ENCODE measurements around the gene IGIP. TPM values are rescaled to one million over a fixed set of nuclear protein-coding genes. Genes with fewer than 3 reads are reported as not detected.

IGIP gene
- total and polyA plus RNA-seq, 2 donors (not counting 3 experiments of a cell fraction or from before 2014, with no cell fraction given) = 0.86 to 3.3 TPM

- POLR2A ChIA-PET = no interaction called here
- CTCF ChIA-PET = interaction anchor here (0.7 to 14.6 kb wide), 13 partner anchors 11 to 91 kb away, joined by 3 to 379 read pairs (median 4); no protein-coding TSS in a partner anchor
- Histone ChIP-seq H3K9ac (replicated peaks; ENCODE audit: extremely low read depth, insufficient read depth, low read length) (no peak overlapping the region), H3K27ac (ENCODE audit: insufficient read depth, low read depth, low read length) (no peak overlapping the region), H3K4me2 (ENCODE audit: insufficient read depth, low read length) (no peak overlapping the region), H3K36me3 (ENCODE audit: control insufficient read depth in 2 of 2, extremely low read depth in 1 of 2, insufficient read depth in 2 of 2, low read length in 2 of 2) (no peaks in the 10 kb centered on the region), H2AFZ (ENCODE audit: low read depth, low read length) (no peak overlapping the region), H4K20me1 (replicated peaks; ENCODE audit: control insufficient read depth, extremely low read depth, insufficient read depth, low read length) (no peaks in the 10 kb centered on the region), H3K9me1 (replicated peaks; ENCODE audit: control insufficient read depth, extremely low read depth, insufficient read depth, low read length) (no peaks in the 10 kb centered on the region), H3K4me1 (ENCODE audit: control insufficient read depth, extremely low read depth, insufficient read depth, low read length) (no peaks in the 10 kb centered on the region), H3K27me3 (ENCODE audit: control insufficient read depth in 2 of 2, insufficient read depth in 2 of 2, low read length in 2 of 2) (peaks cover 8 to 12% of the 10 kb centered on the region in 2 experiments), H3K9me3 (replicated peaks; ENCODE audit: control insufficient read depth, insufficient read depth, low read length) (no peaks in the 10 kb centered on the region), H3K79me2 (ENCODE audit: control insufficient read depth, insufficient read depth, low read length) (no peaks in the 10 kb centered on the region), H3K4me3 (replicated peaks in 1 of 3; ENCODE audit: insufficient read depth in 1 of 3, low read depth in 1 of 3, low read length in 3 of 3) (no peak overlapping the region)
- no TSS peak for BruUV-seq (replicated peaks)
- no peak for FAIRE-seq
- DNase-seq (ENCODE audit: low read depth, low spot score) = no peak
- TF ChIP-seq POLR2AphosphoS5 (IDR thresholded peaks at IDR 0.05; ENCODE audit: insufficient read depth, low read depth, low read length) = no peak
- no peak for TF ChIP-seq EZH2 (IDR thresholded peaks at IDR 0.05; ENCODE audit: borderline replicate concordance, low read depth, low read length, severe bottlenecking)
- TF ChIP-seq, protein P1, sequence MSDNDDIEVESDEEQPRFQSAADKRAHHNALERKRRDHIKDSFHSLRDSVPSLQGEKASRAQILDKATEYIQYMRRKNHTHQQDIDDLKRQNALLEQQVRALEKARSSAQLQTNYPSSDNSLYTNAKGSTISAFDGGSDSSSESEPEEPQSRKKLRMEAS (IDR thresholded peaks at IDR 0.05; ENCODE audit: insufficient read depth, insufficient read length) = no peak
- no peak for TF ChIP-seq CTCF (IDR thresholded peaks at IDR 0.05; ENCODE audit: extremely low read depth in 1 of 2, insufficient read depth in 1 of 2, low read depth in 1 of 2, low read length in 2 of 2)
- no peak for TF ChIP-seq JUN (IDR thresholded peaks at IDR 0.05; ENCODE audit: borderline replicate concordance, insufficient read depth, insufficient read length, low read depth)
- TF ChIP-seq POLR2A (IDR thresholded peaks at IDR 0.05; ENCODE audit: low read depth, low read length) = no peak
- no peak for TF ChIP-seq FOS (IDR thresholded peaks at IDR 0.05; ENCODE audit: borderline replicate concordance, insufficient read depth, low read length)
- no peak for TF ChIP-seq MYC (IDR thresholded peaks at IDR 0.05; ENCODE audit: low read depth, low read length)
- TF ChIP-seq GATA2 (IDR thresholded peaks at IDR 0.05; ENCODE audit: insufficient read depth, insufficient read length, low read depth, low read length) = no peak
- intact Hi-C loops (cut with micrococcal nuclease) = no loop called here
- dilution Hi-C loops (cut with MboI; ENCODE audit: extremely low pct_ligation_motif_present, low sequenced_read_pairs) = no loop called here
Observed at GRCh38 chr5:140076142-140076541, 49.6 kb upstream of the IGIP start.

Data from endothelial cell of umbilical vein (primary cell).